G401.6 (cell line): Measurements from ENCODE around the gene PANK3.
"Not testable (repeated sequence)": the region's sequence is repeated elsewhere in the genome, so short reads cannot be mapped to it uniquely, and the experiment has no call there.

Experiments used
- FAIRE-seq: peaks from 2 replicates; lab custom pipeline; 2012; peaks lifted over from hg19 to GRCh38; lab: Jason Lieb, UNC

Gene PANK3

GRCh38 chr5:168550656-168551055 is 28.5 kb downstream of the PANK3 start:
- no peak for FAIRE-seq

- FAIRE-seq = no peak
Measured at GRCh38 chr5:168549554-168549953, 29.6 kb downstream of the PANK3 start.

- FAIRE-seq = no peak
Measured at GRCh38 chr5:168537176-168537575, 42.0 kb downstream of the PANK3 start.

- not testable (repeated sequence) for FAIRE-seq
Measured at GRCh38 chr5:168534351-168534750, 44.8 kb downstream of the PANK3 start.

- no peak for FAIRE-seq
Measured at GRCh38 chr5:168531987-168532864, 46.9 kb downstream of the PANK3 start.

- no peak for FAIRE-seq
Measured at GRCh38 chr5:168531191-168531590, 48.0 kb downstream of the PANK3 start.

- no peak for FAIRE-seq
Measured at GRCh38 chr5:168530621-168531150, 48.5 kb downstream of the PANK3 start.

- no peak for FAIRE-seq
Measured at GRCh38 chr5:168529374-168530234, 49.6 kb downstream of the PANK3 start.

- FAIRE-seq = no peak
Measured at GRCh38 chr5:168528521-168529373, 50.4 kb downstream of the PANK3 start, which contains the start of gene FBLL1. Gene FBLL1 (plus strand): TSS chr5:168529305. CDS start chr5:168529505, 200 bp downstream.

- FAIRE-seq = no peak
Measured at GRCh38 chr5:168527756-168528295, 51.3 kb downstream of the PANK3 start.

- FAIRE-seq = no peak
Measured at GRCh38 chr5:168525856-168526255, 53.3 kb downstream of the PANK3 start.

- peak; percentile 13 for FAIRE-seq
Measured at GRCh38 chr5:168513861-168514428, 65.2 kb downstream of the PANK3 start.

- FAIRE-seq = no peak
Measured at GRCh38 chr5:168502563-168503237, 76.5 kb downstream of the PANK3 start.
